HCT116 (cell line): ENCODE measurements around the gene PRR16. TPM values are rescaled to one million over a fixed set of nuclear protein-coding genes. Genes with fewer than 3 reads are reported as not detected.

Source experiments
- ATAC-seq: fragments of 200-7000 bp; cut with Tn5 transposase; 2 replicates; pipeline ENCODE4 v1.9.1; 2020; ENCODE audit warnings: mild to moderate bottlenecking, moderate library complexity
- BruUV-seq: library from RNA; stranded (reverse); fragments of 400-500 nt; replicated peaks from 2 replicates; lab custom pipeline; 2021; lab: Mats Ljungman, UMichigan
- CTCF ChIA-PET: fragments of 300-600 bp; sonication (Branson Sonifier 250); formaldehyde crosslinking; loops from one replicate; lab custom pipeline; 2021; ENCODE audit warnings: antibody characterized with exemption; lab: Charles Lee
- POLR2A ChIA-PET: fragments of 300-600, 350-600 bp; sonication (Branson Sonifier 250); formaldehyde crosslinking; loops from one replicate; lab custom pipeline; 2021; ENCODE audit warnings: antibody characterized with exemption; lab: Charles Lee
- RAD21 ChIA-PET, 2 experiments: fragments of 300-600 bp; sonication (Branson Sonifier 250); formaldehyde crosslinking; loops; one replicate each; lab custom pipeline; 2023; ENCODE audit warnings: low total read pairs in 2 of 2; ENCODE audit not compliant: uncharacterized antibody in 2 of 2, unreplicated experiment in 2 of 2, low non-redundant PET in 1 of 2; lab: Charles Lee
- DNase-seq: peaks from one replicate; pipeline ENCODE4 v3.0.0-alpha.2; 2010; ENCODE audit warnings: low read depth, low spot score
- H2AFZ ChIP-seq: fragments of 200-600 bp; shearing (Covaris generic), sonication (generic); 2 replicates; pipeline ENCODE4 v1.6.1; 2017; ENCODE audit warnings: low read depth, mixed run types, mixed read lengths, antibody characterized with exemption, low read length; ENCODE audit not compliant: poor library complexity, severe bottlenecking
- H3K27ac ChIP-seq: 2 replicates; pipeline ENCODE4 v1.5.1; 2012; ENCODE audit warnings: low read depth, low read length
- H3K27me3 ChIP-seq: fragments of 200-600 bp; sonication (generic); 2 replicates; pipeline ENCODE4 v1.6.1; 2016; ENCODE audit warnings: mixed run types, low read length, mixed read lengths; ENCODE audit not compliant: insufficient read depth
- H3K36me3 ChIP-seq, 2 experiments: fragments of 200-500 bp in 1 of 2; fragments of 200-600 bp in 1 of 2; sonication (Bioruptor generic) in 1 of 2; sonication (generic) in 1 of 2; 2 replicates each; pipeline versions ENCODE4 v1.5.1 to v1.6.1; 2014 to 2016; ENCODE audit warnings: low read length in 2 of 2, inconsistent platforms in 1 of 2, mixed read lengths in 1 of 2, mixed run types in 1 of 2; ENCODE audit not compliant: insufficient read depth in 2 of 2, control insufficient read depth in 1 of 2
- H3K4me1 ChIP-seq, 2 experiments: fragments of 200-600 bp in 1 of 2; sonication (generic) in 1 of 2; 2 replicates each; pipeline versions ENCODE4 v1.5.1 to v1.6.1; 2012 to 2017; ENCODE audit warnings: low read length in 2 of 2, inconsistent platforms in 1 of 2, mild to moderate bottlenecking in 1 of 2, mixed read lengths in 1 of 2, mixed run types in 1 of 2, moderate library complexity in 1 of 2; ENCODE audit not compliant: insufficient read depth in 2 of 2, control insufficient read depth in 1 of 2
- H3K4me2 ChIP-seq: fragments of 200-600 bp; sonication (generic); 2 replicates; pipeline ENCODE4 v1.6.1; 2017; ENCODE audit warnings: mixed run types, low read length, mixed read lengths
- H3K4me3 ChIP-seq, 2 experiments: fragments of 200-600 bp in 1 of 2; sonication (generic) in 1 of 2; replicated peaks in 1 of 2; 2 replicates each; pipeline ENCODE4 v1.5.1; 2011 to 2016; ENCODE audit warnings: low read length in 2 of 2, control low read depth in 1 of 2, low read depth in 1 of 2, mild to moderate bottlenecking in 1 of 2, mixed read lengths in 1 of 2, mixed run types in 1 of 2
- H3K79me2 ChIP-seq: fragments of 200-600 bp; sonication (generic); 2 replicates; pipeline ENCODE4 v1.6.1; 2017; ENCODE audit warnings: mild to moderate bottlenecking, mixed run types, low read length, moderate library complexity, mixed read lengths; ENCODE audit not compliant: insufficient read depth
- H3K9ac ChIP-seq: fragments of 200-600 bp; sonication (generic); 2 replicates; pipeline ENCODE4 v1.6.1; 2016; ENCODE audit warnings: low read length, mixed read lengths
- H3K9me2 ChIP-seq: fragments of 200-600 bp; sonication (generic), shearing (Covaris generic); 2 replicates; pipeline ENCODE4 v1.6.1; 2017; ENCODE audit warnings: mixed run types, mild to moderate bottlenecking, moderate library complexity; ENCODE audit not compliant: insufficient read depth
- H3K9me3 ChIP-seq, 2 experiments: fragments of 200-500 bp in 1 of 2; fragments of 200-600 bp in 1 of 2; sonication (Bioruptor generic) in 1 of 2; sonication (generic) in 1 of 2; 2 replicates each; pipeline ENCODE4 v1.6.1; 2014 to 2017; ENCODE audit warnings: low read length in 2 of 2, mixed read lengths in 2 of 2, inconsistent platforms in 1 of 2, low read depth in 1 of 2, mild to moderate bottlenecking in 1 of 2, mixed run types in 1 of 2, moderate library complexity in 1 of 2; ENCODE audit not compliant: control insufficient read depth in 1 of 2, insufficient read depth in 1 of 2
- H4K20me1 ChIP-seq: fragments of 200-600 bp; sonication (generic), shearing (Covaris generic); 2 replicates; pipeline ENCODE4 v1.6.1; 2017; ENCODE audit warnings: mixed run types, mild to moderate bottlenecking, moderate library complexity; ENCODE audit not compliant: insufficient read depth
- CBX3 ChIP-seq: IDR thresholded peaks from 2 replicates; pipeline ENCODE4 v1.6.1; 2012; ENCODE audit warnings: low read depth
- CEBPB ChIP-seq: IDR thresholded peaks from 2 replicates; pipeline ENCODE4 v1.6.1; 2012; ENCODE audit warnings: low read depth
- CTCF ChIP-seq, 3 experiments: fragments of 200-600 bp in 1 of 3; sonication (generic) in 1 of 3; IDR thresholded peaks in 2 of 3; conservative IDR thresholded peaks in 1 of 3; 2 replicates each; pipeline ENCODE4 v1.5.1; 2012 to 2017; ENCODE audit warnings: low read depth in 2 of 3, low read length in 2 of 3, antibody characterized with exemption in 1 of 3, borderline replicate concordance in 1 of 3, control low read depth in 1 of 3, mild to moderate bottlenecking in 1 of 3, mixed read lengths in 1 of 3, mixed run types in 1 of 3, moderate library complexity in 1 of 3; ENCODE audit not compliant: insufficient read depth in 1 of 3
- EGR1 ChIP-seq: IDR thresholded peaks from 2 replicates; pipeline ENCODE4 v1.6.1; 2012; ENCODE audit warnings: low read depth
- ELF1 ChIP-seq: IDR thresholded peaks from 2 replicates; pipeline ENCODE4 v1.6.1; 2012; ENCODE audit warnings: low read depth, borderline replicate concordance
- EZH2 ChIP-seq: fragments of 200-600 bp; sonication (generic); IDR thresholded peaks from 2 replicates; pipeline ENCODE4 v1.6.1; 2017; ENCODE audit warnings: antibody characterized with exemption, mixed run types
- FOSL1 ChIP-seq: IDR thresholded peaks from 2 replicates; pipeline ENCODE4 v1.6.1; 2012; ENCODE audit warnings: low read depth
- JUND ChIP-seq: IDR thresholded peaks from 2 replicates; pipeline ENCODE4 v1.6.1; 2012
- MAX ChIP-seq: IDR thresholded peaks from 2 replicates; pipeline ENCODE4 v1.6.1; 2012
- POLR2AphosphoS5 ChIP-seq: IDR thresholded peaks from 2 replicates; pipeline ENCODE4 v1.6.1; 2011; ENCODE audit warnings: mild to moderate bottlenecking, low read depth, low read length, moderate library complexity
- SIN3A ChIP-seq: IDR thresholded peaks from 2 replicates; pipeline ENCODE4 v1.6.1; 2012; ENCODE audit warnings: low read depth
- SRF ChIP-seq: IDR thresholded peaks from 2 replicates; pipeline ENCODE4 v1.6.1; 2012; ENCODE audit warnings: low read depth
- ZBTB33 ChIP-seq: IDR thresholded peaks from 2 replicates; pipeline ENCODE4 v1.6.1; 2011; ENCODE audit warnings: mild to moderate bottlenecking, low read length, moderate library complexity; ENCODE audit not compliant: insufficient replicate concordance; ENCODE audit errors: extremely low read depth
- ZFX ChIP-seq: fragments of 450-650 bp; IDR thresholded peaks from 2 replicates; pipeline ENCODE4 v1.6.1; 2017
- intact Hi-C: fragments of 100-400 bp; cut with micrococcal nuclease; formaldehyde crosslinking; loops from 2 replicates; pipeline ENCODE4 v1.10.0; 2022
- total RNA-seq: library from RNA; stranded (reverse); gene quantifications from one replicate; pipeline ENCODE4 v1.2.1, GENCODE V29; 2021; ENCODE audit not compliant: unreplicated experiment

PRR16 gene
- total RNA-seq, 1 experiment from 2014 or later = 0.42 TPM

GRCh38 chr5:120436996-120437395 lies 27.1 kb upstream of the PRR16 start (continued):
- no peak for TF ChIP-seq ZFX
- no peak for TF ChIP-seq SIN3A
- TF ChIP-seq ELF1 = no peak
- TF ChIP-seq, all 23 proteins: peak for 0

GRCh38 chr5:120442694-120443093 lies 21.4 kb upstream of the PRR16 start:
- Histone ChIP-seq H2AFZ (no peak overlapping the region), H3K36me3 (no peaks in the 10 kb centered on the region), H3K4me3 (no peak overlapping the region), H3K9ac (no peak overlapping the region), H3K27me3 (no peaks in the 10 kb centered on the region), H3K4me2 (no peak overlapping the region), H3K79me2 (no peaks in the 10 kb centered on the region), H3K4me1 (no peaks in the 10 kb centered on the region), H3K9me2 (no peaks in the 10 kb centered on the region), H3K27ac (no peak overlapping the region), H4K20me1 (no peaks in the 10 kb centered on the region), H3K9me3 (no peaks in the 10 kb centered on the region)
- DNase-seq (no peak), ATAC-seq (no peak)
- no TSS peak for BruUV-seq
- intact Hi-C loops = no loop called here
- POLR2A ChIA-PET = no interaction called here
- CTCF ChIA-PET = no interaction called here
- RAD21 ChIA-PET = no interaction called here
- TF ChIP-seq ELF1 (no peak), CTCF (IDR thresholded peaks at IDR 0.05 in 2 of 3, conservative IDR thresholded peaks at IDR 0.05 in 1 of 3; ENCODE audit: borderline replicate concordance in 1 of 3, insufficient read depth in 1 of 3, low read depth in 2 of 3, low read length in 2 of 3) (no peak)

- TF ChIP-seq CEBPB (no peak), CBX3 (no peak), MAX (no peak), CTCF (IDR thresholded peaks at IDR 0.05 in 2 of 3, conservative IDR thresholded peaks at IDR 0.05 in 1 of 3; ENCODE audit: borderline replicate concordance in 1 of 3, insufficient read depth in 1 of 3, low read depth in 2 of 3, low read length in 2 of 3) (no peak), JUND (no peak), ZBTB33 (no peak), EZH2 (no peak), EGR1 (no peak), POLR2AphosphoS5 (no peak), FOSL1 (no peak), SRF (no peak)
- no peak for ATAC-seq
- BruUV-seq = no TSS peak
These were observed 20.5 kb upstream of the PRR16 start for GRCh38 chr5:120443607-120444006.

More at GRCh38 chr5:120443607-120444006, 20.5 kb upstream of the PRR16 start:
- Histone ChIP-seq H3K36me3 (no peaks in the 10 kb centered on the region), H3K9me2 (no peaks in the 10 kb centered on the region), H3K79me2 (no peaks in the 10 kb centered on the region), H3K9ac (no peak overlapping the region), H2AFZ (no peak overlapping the region), H4K20me1 (no peaks in the 10 kb centered on the region), H3K4me3 (no peak overlapping the region), H3K27me3 (no peaks in the 10 kb centered on the region), H3K27ac (no peak overlapping the region), H3K4me1 (no peaks in the 10 kb centered on the region), H3K9me3 (no peaks in the 10 kb centered on the region), H3K4me2 (no peak overlapping the region)
- ChIA-PET RAD21 (no interaction called here), CTCF (no interaction called here), POLR2A (no interaction called here)
- intact Hi-C loops = no loop called here
- no peak for DNase-seq
